GM21737 (cell line): Measurements from ENCODE around the gene IGSF11.

ENCODE experiments used
- ATAC-seq: cut with Tn5 transposase; IDR thresholded peaks from one replicate; pipeline ENCODE4 v1.9.1; 2021; ENCODE audit warnings: mild to moderate bottlenecking, moderate library complexity; ENCODE audit not compliant: unreplicated experiment

IGSF11 gene

DNA sequence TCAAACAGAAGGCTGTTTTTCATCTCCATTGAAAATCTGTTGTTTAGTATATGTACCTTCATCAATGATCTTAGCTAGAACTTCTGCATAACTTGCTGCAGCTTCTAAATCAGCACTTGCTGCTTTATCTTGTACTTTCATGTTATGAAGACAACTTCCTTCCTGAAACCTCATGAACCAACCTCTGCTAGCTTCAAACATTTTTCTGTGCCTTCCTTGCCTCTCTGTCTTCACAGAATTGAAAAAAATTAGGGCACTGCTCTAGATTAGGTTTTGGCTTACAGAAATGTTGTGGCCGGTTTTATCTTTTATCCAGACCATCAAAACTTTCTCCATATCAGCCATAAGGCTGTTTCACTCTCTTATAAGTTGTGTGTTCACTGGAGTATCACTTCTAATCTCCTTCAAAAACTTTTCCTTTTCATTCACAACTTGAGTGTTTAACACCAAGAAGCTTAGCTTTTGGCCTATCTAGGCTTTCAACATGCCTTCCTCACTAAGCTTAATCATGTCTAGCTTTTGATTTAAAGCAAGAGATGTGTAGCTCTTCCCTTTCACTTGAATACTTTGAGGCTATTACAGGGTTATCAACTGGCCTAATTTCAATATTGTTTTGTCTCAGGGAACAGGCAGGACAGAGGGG, 78.6 kb downstream of the IGSF11 start:
- no peak for ATAC-seq

DNA sequence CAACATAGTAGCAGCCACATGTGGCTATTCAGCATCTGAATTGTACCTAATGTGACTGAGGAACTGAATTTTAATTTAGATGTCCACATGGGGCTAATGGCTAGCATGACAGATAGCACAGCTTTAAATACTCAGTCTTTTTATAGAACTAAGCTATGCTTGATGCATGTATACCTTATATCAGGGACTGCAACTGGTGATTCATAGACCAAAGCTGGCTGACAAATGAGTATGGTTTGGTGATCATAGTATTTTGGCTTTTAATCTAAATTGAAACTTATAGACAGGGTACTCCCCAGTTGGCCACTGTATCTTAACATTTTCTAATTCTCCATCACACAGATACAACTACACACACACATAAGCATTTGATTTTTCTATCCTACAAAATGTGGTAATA, 83.6 kb downstream of the IGSF11 start:
- no peak for ATAC-seq

DNA sequence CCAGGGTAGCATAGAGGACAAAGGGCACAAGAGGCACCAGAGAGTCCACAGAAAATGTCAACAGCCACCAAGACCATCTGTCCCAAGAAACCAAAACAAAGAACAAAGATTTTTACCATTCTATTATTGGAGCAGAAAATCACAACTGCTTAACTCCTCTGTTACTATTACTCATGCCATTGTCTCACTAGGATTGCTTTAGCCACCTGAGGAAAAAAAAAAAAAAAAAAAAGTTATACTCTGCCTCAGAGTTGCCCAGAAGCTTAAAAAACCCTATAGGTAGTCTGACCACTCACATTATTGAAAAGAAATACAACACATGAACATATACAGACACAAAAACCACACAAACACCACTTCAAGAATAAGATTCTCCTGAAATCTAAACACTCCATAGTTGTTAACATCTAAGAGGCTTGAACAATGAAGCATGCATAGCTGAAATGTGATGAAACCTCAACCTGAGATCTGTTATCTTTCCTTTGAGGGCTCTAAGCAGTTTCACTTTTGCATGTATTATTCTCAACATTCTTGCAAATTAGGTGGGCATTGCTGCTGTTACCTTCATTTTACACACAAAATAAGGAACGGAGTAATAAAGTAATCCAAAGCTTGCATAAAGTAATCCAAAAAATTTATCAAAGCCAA, 85.4 kb downstream of the IGSF11 start:
- ATAC-seq: no peak

DNA sequence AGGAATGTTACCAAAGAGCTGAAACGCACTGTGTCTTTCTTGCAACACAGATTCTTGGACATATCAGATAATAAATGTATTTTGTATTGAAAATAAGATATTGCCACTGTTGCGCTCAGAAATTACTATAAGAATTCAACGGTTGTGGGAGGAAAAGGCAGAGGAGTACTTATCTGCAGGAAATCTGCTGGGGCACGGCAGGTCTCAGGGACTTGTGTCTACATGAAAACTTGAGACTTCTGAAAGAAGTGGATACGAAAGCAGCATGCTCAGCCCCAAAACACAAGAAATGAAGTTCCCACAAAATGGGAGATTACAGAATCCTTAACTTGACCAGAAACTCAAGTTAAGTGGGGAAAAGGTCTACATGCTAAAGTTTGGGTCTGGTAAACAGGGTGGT, 86.5 kb downstream of the IGSF11 start:
- no peak for ATAC-seq

DNA sequence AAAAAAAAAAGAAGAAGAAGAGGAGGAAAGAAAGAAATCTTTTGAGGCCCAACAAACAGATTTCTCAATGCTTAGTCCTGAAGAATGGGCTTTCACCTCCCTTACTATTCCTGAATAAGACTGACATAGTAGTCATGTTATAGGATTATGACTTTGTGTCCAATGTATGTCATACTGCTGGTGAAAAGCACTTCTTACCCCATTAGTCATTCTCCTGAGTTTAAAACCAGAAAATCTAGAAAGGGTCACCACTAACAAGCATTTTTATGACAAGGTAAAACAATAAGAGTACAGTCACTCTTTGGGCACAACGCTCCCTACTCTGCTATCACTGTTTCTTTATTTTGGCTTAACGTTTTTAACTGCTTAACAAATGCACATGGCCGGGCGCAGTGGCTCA, 88.2 kb downstream of the IGSF11 start:
- no peak for ATAC-seq

DNA sequence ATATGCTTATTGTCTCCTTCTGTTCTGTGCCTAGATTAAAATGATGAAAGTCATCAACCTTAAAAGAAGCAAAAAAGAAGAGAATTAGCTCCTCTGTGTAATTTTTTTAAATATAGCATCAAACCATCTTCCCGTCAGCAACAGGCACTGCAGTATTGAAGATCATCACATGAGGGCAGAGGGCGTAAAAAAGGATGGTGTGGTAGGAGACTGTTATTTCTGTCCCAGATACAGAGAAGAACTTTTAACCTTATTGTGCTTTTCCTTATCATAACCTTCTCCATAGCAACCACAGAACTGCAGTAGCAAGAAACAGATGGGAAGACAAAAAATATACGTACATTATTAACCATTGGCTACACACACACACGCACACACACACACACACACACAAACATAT, 88.8 kb downstream of the IGSF11 start:
- ATAC-seq: no peak

DNA sequence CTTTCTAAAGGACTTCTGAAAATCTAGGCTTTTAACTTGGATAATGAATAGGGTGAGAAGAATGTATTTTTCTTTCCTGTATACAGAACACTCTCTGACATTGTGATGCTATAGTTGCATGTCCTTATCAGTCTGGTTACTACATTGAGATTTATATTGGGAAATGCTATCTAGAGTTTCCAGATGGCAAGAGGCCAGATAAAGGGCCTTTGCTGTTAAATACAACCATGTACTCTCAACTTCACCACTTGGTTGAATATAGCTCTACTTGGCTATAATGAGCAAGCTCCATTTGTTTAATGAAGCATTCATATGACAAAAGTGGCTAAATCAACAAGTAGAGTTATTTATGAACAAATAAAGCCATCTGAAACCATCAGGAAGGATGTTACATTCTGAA, 91.0 kb downstream of the IGSF11 start:
- no peak for ATAC-seq

DNA sequence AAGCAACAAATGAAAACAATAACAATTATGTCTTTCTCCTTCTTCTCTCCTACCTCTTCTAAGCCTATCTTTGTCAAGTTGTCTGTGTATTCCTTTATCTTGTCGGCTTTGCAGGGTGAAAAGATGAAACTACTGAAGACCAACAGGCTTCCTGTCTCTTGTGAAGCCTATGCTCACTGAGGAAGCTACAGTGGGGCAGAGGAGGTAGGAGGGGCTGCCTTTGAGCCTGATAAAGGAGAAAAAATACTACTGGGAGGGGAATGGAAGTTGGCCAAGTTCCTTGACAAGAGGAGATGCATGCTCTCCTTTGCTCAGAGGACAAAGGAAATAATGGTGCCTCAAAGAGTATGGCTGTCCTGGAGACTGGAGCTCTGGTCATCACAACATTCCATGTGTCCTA, 92.0 kb downstream of the IGSF11 start:
- no peak for ATAC-seq

DNA sequence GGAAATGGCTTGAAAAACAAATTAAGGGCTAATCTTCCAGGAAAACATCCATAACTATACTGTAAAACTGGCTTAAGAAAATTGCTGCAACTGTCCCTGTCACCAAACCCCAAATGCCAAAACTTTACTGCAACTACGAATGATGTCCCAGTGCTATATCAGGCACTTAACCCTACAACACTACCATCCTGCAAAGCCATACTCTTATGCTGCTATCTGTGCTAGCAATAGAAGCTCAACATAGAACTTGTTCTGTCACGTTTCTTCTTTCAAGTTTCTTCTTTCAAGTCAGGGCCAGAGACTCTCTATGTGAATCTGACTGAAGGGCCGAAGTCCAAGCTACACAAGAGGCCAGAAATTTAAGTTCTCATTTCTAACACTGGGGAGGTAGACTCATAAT, 92.5 kb downstream of the IGSF11 start:
- no peak for ATAC-seq

DNA sequence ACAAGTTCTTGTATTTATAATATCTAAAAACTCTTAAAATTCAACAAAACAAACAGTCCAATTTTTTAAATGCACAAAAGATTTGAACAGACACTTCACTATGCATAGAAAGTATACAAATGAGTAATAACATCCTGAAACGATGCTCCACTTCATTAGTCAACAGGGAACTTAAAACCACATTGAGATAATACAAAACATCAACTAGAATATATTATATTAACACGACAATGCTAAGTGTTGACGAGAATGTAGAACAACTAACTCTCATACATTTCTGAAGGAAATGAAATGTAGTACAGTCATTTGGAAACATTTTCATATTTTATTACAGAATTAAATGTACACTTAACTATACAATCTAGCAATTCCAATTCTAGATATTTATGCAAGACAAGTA, 93.4 kb downstream of the IGSF11 start:
- no peak for ATAC-seq

DNA sequence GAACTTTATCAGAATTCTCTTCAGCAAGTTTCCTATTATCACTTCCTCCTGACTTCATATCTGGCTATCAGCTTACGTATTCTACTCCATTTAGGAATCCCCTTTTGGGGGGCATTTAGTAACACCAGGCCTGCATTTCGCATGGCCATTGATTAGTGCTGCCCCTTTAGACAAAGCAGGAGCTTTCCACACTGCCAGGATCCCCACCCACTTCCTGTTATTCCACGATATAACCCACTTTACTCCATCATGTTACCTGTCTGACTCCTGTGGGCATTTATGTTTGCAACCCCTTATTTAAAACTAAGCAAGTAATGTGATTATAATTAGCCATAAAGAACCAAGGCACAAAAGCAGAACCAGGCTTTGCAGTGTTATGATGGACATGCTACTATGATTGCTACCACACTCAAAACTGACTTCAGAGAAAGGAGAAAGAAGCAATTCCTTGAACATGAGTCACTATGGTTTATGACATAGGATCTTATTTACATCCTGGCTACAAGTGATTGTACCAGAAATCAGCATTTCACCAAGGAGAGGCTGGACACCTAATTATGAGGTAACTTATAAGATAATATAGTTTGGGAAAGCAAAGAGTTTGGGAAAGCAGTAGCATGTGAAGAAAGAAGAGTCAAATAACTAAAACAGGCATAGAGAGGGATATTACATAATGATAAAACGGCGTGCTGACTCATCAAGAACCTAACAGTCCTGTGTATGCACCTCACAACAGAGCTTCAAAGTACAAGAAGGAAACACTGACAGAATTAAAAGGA, 96.3 kb downstream of the IGSF11 start:
- ATAC-seq: no peak

DNA sequence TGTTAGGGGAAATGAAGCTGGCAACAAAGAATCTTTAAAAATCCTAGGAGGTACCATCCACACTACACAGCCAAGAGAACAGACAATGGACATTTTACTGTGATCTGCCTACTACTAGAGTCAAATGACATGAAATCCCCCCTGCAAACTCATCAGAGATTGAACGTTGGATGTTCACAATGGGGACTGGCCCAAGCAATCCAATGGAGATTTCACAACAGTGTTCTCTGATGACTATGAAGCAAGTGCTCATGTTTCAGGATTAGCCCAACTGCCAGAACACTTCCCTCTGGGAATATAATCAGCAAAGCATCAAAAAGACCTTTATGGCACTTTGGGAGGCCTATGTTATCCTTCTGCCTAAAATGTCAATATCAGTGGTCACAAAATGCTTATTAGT, 97.8 kb downstream of the IGSF11 start:
- no peak for ATAC-seq

DNA sequence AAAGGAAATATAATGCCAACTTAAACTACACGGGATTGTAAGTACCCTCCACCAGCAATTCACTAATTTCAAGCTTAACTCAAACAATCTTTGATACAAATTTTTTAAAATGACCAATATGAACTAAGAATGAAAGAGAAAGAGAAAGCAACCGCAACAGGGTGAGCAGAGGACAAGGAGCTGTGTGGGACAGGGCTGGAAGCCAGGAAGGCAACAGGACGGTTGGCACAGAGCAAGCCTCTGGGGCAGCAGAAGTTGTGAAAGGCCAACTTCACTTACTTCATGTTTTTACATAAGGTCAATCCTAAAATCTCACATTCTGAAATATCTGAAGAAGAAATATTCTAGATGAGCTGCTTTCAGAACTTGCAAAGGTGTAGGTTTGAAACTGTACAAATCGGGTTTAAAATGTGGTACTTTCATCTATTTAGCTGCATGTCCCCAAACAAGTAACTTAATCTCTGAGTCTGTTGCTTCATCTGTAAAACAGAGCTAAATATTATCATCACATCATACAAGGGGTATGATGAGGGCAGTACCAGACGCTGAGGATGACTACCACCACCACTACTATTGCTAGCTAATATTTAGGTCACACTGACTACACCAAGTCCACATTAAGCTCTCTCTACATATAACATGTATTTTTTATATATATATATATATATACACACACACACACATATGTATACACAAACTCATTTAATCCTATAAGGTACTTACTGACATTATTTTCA, 101.7 kb downstream of the IGSF11 start:
- ATAC-seq: no peak

DNA sequence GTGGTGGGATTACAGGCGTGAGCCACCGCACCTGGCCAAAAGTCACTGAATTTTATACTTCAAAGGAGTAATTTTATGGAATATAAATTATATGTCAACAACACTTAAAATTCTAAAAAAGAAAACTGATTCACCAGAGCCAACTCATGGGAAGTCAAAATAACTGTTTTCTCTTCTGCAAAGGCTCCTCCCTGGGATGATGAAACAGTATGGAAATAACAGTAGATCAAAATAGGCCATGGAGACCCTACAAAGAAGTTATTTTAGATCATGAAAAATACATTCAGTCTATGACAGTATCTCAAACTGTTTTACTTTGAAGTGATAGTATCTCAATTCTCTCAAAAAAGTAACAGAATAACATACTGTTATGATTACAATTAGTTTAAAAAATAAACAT, 102.7 kb downstream of the IGSF11 start:
- ATAC-seq: no peak

DNA sequence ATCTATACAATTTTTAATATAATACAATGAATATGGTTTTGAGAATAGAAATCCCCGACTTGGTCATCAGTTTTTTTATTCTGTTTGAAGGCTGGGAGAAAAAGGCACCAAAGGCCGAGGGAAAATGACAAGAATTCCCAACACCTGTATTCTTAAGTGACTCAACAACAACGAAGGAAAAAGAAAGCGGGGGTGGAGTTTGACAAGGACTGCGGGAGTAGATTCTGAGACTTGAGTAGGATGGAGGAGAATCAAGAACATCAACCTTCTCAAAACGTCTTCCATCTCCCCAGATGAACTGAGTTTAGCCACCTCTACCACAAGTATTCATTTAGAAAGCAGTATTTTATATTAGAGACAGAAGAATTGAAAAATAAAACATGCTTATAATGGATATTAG, 107.2 kb downstream of the IGSF11 start:
- no peak for ATAC-seq

DNA sequence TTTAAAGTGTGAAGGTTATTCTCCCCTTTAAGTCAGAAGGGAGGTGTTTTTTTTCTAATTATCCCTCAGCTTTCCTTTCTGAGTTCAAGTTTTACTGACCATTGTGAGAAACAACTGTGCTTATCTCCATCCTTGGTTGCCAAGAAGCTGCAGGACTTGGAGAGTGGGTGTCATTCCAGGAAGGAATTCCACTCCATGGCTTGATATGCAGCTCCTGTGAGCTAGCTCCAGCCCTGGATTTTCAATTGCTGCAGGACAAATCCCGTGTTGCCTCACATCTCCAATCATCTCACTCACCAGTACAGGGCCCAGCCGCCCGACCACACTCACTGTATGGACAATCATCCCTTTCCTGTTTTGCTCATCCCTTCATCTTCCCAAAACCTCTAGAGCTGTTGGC, 122.5 kb downstream of the IGSF11 start:
- no peak for ATAC-seq

DNA sequence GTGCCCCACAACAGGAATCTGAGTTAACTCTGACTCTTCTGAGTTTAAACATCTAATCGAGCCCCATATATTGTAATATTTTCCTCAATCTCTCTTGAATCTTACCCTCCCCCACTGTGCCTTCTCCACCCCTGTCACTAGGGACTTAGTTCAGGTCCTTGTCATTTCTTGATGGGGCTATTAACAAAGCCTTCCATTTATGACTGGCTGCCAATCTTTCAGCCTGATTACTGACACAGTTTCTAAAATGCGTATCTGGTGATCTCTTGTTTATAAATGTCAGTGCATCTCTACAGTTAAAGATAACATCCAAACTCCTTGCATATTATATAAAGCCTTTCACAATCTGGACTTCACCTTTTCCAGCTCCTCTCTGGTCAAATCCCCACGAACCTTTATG, 124.3 kb downstream of the IGSF11 start:
- ATAC-seq: no peak

DNA sequence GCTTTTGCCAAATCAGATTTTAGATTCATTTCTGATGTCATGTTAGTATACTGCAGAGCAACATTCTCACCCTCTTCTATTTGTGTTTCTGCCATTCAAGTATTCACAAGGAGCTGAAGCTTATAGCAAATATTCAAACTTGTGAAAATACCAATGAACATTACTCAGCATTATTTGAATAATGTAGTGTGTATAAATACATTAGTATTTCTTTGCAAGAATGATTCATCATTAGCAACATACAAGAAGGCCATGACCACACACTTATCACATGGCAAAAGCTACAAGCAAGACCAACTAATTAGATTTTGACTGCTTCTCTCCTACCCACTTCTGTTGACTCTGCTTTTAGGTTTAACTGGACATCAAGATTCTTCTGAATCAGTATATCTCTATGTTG, 124.9 kb downstream of the IGSF11 start:
- no peak for ATAC-seq

DNA sequence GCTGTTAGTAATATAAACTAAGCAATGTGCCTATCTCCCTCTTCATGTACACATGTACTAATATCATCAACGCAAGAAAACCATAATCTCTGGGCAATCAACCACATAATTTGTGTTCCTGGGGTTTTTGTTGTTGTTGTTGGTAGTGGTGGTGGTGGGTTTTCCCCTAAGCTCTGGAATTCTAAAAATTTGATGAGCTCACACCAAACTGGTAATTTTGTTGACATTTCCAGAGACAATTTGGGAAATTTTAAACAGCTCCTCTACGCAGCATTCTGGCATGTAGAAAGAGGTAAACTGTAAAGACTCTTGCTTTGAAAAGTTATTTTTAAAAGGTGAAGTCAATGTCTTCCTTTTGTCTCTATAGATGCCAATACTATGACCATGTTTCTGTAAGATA, 126.7 kb downstream of the IGSF11 start:
- ATAC-seq: no peak

DNA sequence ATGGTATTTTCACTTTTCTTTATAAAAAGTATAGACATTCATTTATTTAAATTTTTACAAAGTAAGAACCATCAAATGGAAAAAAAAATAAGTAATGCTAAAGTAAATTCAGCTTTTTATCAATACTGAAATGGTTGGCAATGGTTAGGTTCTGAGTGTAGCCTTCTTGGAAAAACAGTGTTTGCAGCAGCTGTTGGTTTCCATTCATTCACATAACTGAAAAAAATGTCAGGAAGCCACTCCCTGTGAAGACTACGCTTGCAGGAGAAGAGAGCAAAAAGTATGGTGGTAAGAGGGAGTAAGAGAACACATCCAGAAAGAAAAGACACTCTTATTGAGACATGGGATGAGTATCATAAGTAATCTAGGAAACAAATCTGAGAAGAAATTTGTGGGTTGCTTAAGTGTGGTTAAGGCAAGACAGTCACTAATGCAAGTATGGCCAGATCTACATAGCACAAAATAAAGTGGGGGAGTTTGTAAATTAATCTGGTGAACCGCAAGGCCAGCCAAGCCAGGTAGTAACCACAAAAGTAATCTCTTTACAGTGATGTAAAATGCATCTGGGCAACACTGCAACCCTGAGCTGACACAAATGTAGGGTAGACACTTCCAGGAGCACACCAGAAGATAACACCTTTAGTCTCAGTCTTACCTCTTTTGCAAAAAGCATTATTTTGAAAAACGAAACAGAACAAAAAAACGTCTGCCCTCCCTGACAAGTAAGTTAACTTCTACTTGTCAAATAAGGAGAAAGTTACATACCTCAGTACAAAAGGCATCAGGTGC, 133.7 kb downstream of the IGSF11 start:
- ATAC-seq: no peak

DNA sequence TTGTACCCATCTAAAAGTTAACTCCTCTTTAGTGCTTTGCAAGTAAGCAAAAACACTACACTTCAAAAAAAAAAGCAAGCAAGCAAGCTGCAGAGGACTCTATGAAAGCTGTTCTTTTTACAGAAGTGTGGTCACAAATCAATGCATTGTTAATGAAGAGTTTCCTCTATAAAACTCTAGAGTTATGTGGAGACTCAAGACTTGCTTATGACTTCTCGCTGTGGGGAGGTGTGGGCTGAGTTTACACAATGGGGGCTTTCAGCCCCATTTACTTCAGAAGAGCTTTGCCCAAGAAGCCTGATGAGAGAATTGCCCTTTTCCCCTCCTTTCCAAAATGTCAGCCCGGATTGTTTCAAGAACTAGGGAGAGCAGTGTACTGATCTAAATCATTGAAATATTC, 144.4 kb downstream of the IGSF11 start:
- ATAC-seq: no peak
